ENCODE measurements around the gene ACKR2. TPM values are rescaled to one million over a fixed set of nuclear protein-coding genes. Genes with fewer than 3 reads are reported as not detected.

Gene ACKR2
- total and polyA plus RNA-seq, 2 of the 13 experiments (the other 11 are each of a cell fraction or from before 2014, with no cell fraction given), result 1.1 to 1.9 TPM

- Histone ChIP-seq H3K4me3 (replicated peaks in 1 of 3; ENCODE audit: insufficient read depth in 1 of 3, low read depth in 2 of 3, low read length in 3 of 3) (peak overlapping the region in 1 of 3 experiments; percentile 23; a peak in 1 of 6 replicates), H3K27ac (ENCODE audit: extremely low read length, insufficient read depth, low read length) (peak overlapping the region; percentile 51), H4K20me1 (ENCODE audit: insufficient read depth, low read length) (no peaks in the 10 kb centered on the region), H3K9me3 (ENCODE audit: low read length) (no peaks in the 10 kb centered on the region), H3K9ac (ENCODE audit: insufficient read depth, low read depth, low read length) (0 out of 2 replicates have a peak overlapping the region, but pooled peaks have one; percentile 23), H3K4me1 (ENCODE audit: insufficient read depth, low read length) (peaks cover 84% of the 10 kb centered on the region), H3K27me3 (ENCODE audit: control insufficient read depth in 1 of 2, insufficient read depth in 2 of 2, low read length in 2 of 2) (no peaks in the 10 kb centered on the region), H3K36me3 (replicated peaks in 1 of 2; ENCODE audit: control insufficient read depth in 1 of 2, insufficient read depth in 2 of 2, low read length in 2 of 2) (no peaks in the 10 kb centered on the region), H3K79me2 (ENCODE audit: insufficient read depth, low read length) (no peaks in the 10 kb centered on the region), H3K4me2 (ENCODE audit: low read depth, low read length) (peak overlapping the region; percentile 59), H2AFZ (ENCODE audit: low read length) (peak overlapping the region; percentile 21)
- in situ Hi-C loops (cut with HindIII; ENCODE audit: extremely low pct_ligation_motif_present, low pct_unique_long_range_greater_than_20kb), result loop anchor here (25.0 kb wide), 1 partner anchor 610 kb away; no protein-coding TSS in a partner anchor
- ChIA-PET CTCF (ENCODE audit: low intra/inter-chr PET ratio, low total read pairs) (no interaction called here), POLR2A (interaction anchor here (0.6 to 1.7 kb wide), 4 partner anchors 9 to 42 kb away, joined by 3 to 5 read pairs (median 4); partner anchors contain the start of gene CYP8B1)
- DNase-seq (ENCODE audit: low spot score), result peak; percentile 70
- WGBS (ENCODE audit: low lambda C conversion rate), result 43% methylated on average over 5 of the region's 5 CpGs
- BruUV-seq (replicated peaks), result no TSS peak
- intact Hi-C loops (cut with micrococcal nuclease; ENCODE audit: unreplicated experiment), result no loop called here
- FAIRE-seq, result peak; percentile 78
- ATAC-seq, result peak; percentile 86
- TF ChIP-seq ZNF3 (CRISPR knock-in tag; IDR thresholded peaks at IDR 0.05), result no peak
- peak; percentile 58; the same call in 1 of the 2 replicates for TF ChIP-seq PAXIP1 (CRISPR knock-in tag; conservative IDR thresholded peaks at IDR 0.05)
- peak; percentile 36; the same call in 1 of the 2 replicates for TF ChIP-seq SAP130 (CRISPR knock-in tag; IDR thresholded peaks at IDR 0.05; ENCODE audit: low read depth)
- TF ChIP-seq KLF15 (CRISPR knock-in tag; IDR thresholded peaks at IDR 0.05; ENCODE audit: borderline replicate concordance), result no peak
- TF ChIP-seq HOXA5 (CRISPR knock-in tag; IDR thresholded peaks at IDR 0.05), result 0 out of 2 replicates have a peak, but pooled peaks have one; percentile 39
- peak; percentile 79; the same call in 1 of the 2 replicates for TF ChIP-seq SIX4 (CRISPR knock-in tag; IDR thresholded peaks at IDR 0.05)
- TF ChIP-seq SALL1 (CRISPR knock-in tag; IDR thresholded peaks at IDR 0.05), result peak; percentile 23; the same call in 1 of the 2 replicates
- no peak for TF ChIP-seq ZNF788 (CRISPR knock-in tag; IDR thresholded peaks at IDR 0.05; ENCODE audit: borderline replicate concordance)
- TF ChIP-seq LBX2 (CRISPR knock-in tag; IDR thresholded peaks at IDR 0.05; ENCODE audit: borderline replicate concordance), result no peak
- TF ChIP-seq ZNF224 (CRISPR knock-in tag; IDR thresholded peaks at IDR 0.05), result no peak
- no peak for TF ChIP-seq GABPA (IDR thresholded peaks at IDR 0.05; ENCODE audit: low read depth, low read length)
- TF ChIP-seq GABPA (CRISPR knock-in tag; IDR thresholded peaks at IDR 0.05; ENCODE audit: low read depth), result no peak
- TF ChIP-seq, protein P1, sequence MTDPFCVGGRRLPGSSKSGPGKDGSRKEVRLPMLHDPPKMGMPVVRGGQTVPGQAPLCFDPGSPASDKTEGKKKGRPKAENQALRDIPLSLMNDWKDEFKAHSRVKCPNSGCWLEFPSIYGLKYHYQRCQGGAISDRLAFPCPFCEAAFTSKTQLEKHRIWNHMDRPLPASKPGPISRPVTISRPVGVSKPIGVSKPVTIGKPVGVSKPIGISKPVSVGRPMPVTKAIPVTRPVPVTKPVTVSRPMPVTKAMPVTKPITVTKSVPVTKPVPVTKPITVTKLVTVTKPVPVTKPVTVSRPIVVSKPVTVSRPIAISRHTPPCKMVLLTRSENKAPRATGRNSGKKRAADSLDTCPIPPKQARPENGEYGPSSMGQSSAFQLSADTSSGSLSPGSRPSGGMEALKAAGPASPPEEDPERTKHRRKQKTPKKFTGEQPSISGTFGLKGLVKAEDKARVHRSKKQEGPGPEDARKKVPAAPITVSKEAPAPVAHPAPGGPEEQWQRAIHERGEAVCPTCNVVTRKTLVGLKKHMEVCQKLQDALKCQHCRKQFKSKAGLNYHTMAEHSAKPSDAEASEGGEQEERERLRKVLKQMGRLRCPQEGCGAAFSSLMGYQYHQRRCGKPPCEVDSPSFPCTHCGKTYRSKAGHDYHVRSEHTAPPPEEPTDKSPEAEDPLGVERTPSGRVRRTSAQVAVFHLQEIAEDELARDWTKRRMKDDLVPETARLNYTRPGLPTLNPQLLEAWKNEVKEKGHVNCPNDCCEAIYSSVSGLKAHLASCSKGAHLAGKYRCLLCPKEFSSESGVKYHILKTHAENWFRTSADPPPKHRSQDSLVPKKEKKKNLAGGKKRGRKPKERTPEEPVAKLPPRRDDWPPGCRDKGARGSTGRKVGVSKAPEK (CRISPR knock-in tag; IDR thresholded peaks at IDR 0.05; ENCODE audit: borderline replicate concordance), result no peak
- TF ChIP-seq LCORL (IDR thresholded peaks at IDR 0.05), result no peak
- TF ChIP-seq LCORL (CRISPR knock-in tag; IDR thresholded peaks at IDR 0.05), result no peak
- no peak for TF ChIP-seq SRSF9 (IDR thresholded peaks at IDR 0.05; ENCODE audit: borderline replicate concordance, insufficient read depth, low read depth, low read length, poor library complexity, severe bottlenecking)
- TF ChIP-seq ZNF326 (CRISPR knock-in tag; IDR thresholded peaks at IDR 0.05; ENCODE audit: borderline replicate concordance), result no peak
- no peak for TF ChIP-seq KAT8 (CRISPR knock-in tag; IDR thresholded peaks at IDR 0.05)
These were observed 37.7 kb downstream of the ACKR2 start for GRCh38 chr3:42846685-42847522.
